Measurements from ENCODE around the gene BRD4. TPM values are rescaled to one million over a fixed set of nuclear protein-coding genes. Genes with fewer than 3 reads are reported as not detected.

The BRD4 gene
- total and polyA plus RNA-seq, 10 of the 15 experiments (the other 5 are each of a cell fraction or from before 2014, with no cell fraction given), result 5.3 to 84.4 (median 11.8) TPM

DNA sequence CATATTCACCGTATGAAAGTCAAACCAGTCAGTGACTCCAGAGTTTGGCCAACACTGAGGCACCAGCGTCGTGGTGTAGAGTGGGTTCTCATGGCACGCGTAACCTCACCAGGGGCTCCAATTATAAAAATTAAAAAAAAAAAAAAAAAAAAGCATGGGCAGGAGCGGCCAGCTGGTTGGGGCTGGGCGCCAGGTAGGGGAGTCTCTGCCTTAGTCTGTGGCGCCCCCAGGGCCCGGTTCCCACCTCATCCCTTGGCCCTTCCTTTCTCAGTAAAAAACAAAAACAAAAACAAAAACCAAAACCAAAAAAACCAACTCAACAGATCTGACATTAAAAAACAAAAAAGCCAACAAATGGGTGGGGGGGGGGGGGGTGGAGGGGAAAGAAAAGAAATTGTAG lies 95.5 kb downstream of the BRD4 start:
- Histone ChIP-seq H3K27me3 (replicated peaks in 1 of 2; ENCODE audit: control insufficient read depth in 2 of 2, insufficient read depth in 2 of 2, low read length in 1 of 2) (peaks cover 1 to 3% of the 10 kb centered on the region in 2 experiments; a peak in 3 of 4 replicates), H3K4me1 (ENCODE audit: control insufficient read depth, insufficient read depth, low read length) (peaks cover 3% of the 10 kb centered on the region; the same call in 1 of the 2 replicates), H3K4me2 (ENCODE audit: control insufficient read depth, insufficient read depth) (no peak overlapping the region), H3K9ac (ENCODE audit: control insufficient read depth, insufficient read depth, low read length) (no peak overlapping the region), H3K27ac (ENCODE audit: control insufficient read depth, insufficient read depth) (no peak overlapping the region), H3K79me2 (ENCODE audit: control insufficient read depth, insufficient read depth, low read length) (no peaks in the 10 kb centered on the region), H4K20me1 (ENCODE audit: control insufficient read depth, insufficient read depth) (no peaks in the 10 kb centered on the region), H2AFZ (ENCODE audit: control insufficient read depth, low read depth, low read length) (no peak overlapping the region), H3K36me3 (ENCODE audit: control insufficient read depth in 2 of 2, insufficient read depth in 2 of 2, low read length in 1 of 2) (peaks cover 12 to 34% of the 10 kb centered on the region in 2 experiments), H3K9me3 (replicated peaks; ENCODE audit: control insufficient read depth, insufficient read depth, low read length) (no peaks in the 10 kb centered on the region), H3K4me3 (no peak overlapping the region)
- CTCF ChIA-PET, result no interaction called here
- 98% methylated on average over 7 of the region's 9 CpGs for WGBS (ENCODE audit: insufficient coverage, insufficient replicate concordance, low lambda C conversion rate, missing lambda C conversion rate)
- BruUV-seq (replicated peaks), result no TSS peak
- intact Hi-C loops (cut with micrococcal nuclease; ENCODE audit: unreplicated experiment), result no loop called here
- POLR2A ChIA-PET, result no interaction called here
- SMC1A ChIA-PET (ENCODE audit: uncharacterized antibody, unreplicated experiment), result no interaction called here
- DNase-seq (ENCODE audit: low read depth, low spot score) (no peak), FAIRE-seq (no peak), ATAC-seq (no peak)
- in situ Hi-C loops (cut with MboI), result no loop called here
- TF ChIP-seq MEF2A (IDR thresholded peaks at IDR 0.05; ENCODE audit: insufficient read depth, low read depth, low read length) (no peak), EP300 (IDR thresholded peaks at IDR 0.05; ENCODE audit: borderline replicate concordance in 1 of 2, control insufficient read depth in 1 of 2, low read depth in 2 of 2, low read length in 2 of 2) (no peak), RFX5 (IDR thresholded peaks at IDR 0.05; ENCODE audit: low read depth, low read length) (no peak), POLR2AphosphoS2 (IDR thresholded peaks at IDR 0.05; ENCODE audit: low read depth, low read length) (no peak), MYB (IDR thresholded peaks at IDR 0.05; ENCODE audit: borderline replicate concordance, low read depth, low read length) (no peak), SUZ12 (IDR thresholded peaks at IDR 0.05; ENCODE audit: unreplicated experiment) (no peak), POU2F2 (IDR thresholded peaks at IDR 0.05; ENCODE audit: borderline replicate concordance, low read depth, low read length) (no peak), FOXK2 (IDR thresholded peaks at IDR 0.05) (no peak), SUPT20H (IDR thresholded peaks at IDR 0.05; ENCODE audit: borderline replicate concordance, control insufficient read depth, low read depth, low read length) (no peak), CREB1 (IDR thresholded peaks at IDR 0.05; ENCODE audit: low read depth) (no peak)
- TF ChIP-seq, protein P1, sequence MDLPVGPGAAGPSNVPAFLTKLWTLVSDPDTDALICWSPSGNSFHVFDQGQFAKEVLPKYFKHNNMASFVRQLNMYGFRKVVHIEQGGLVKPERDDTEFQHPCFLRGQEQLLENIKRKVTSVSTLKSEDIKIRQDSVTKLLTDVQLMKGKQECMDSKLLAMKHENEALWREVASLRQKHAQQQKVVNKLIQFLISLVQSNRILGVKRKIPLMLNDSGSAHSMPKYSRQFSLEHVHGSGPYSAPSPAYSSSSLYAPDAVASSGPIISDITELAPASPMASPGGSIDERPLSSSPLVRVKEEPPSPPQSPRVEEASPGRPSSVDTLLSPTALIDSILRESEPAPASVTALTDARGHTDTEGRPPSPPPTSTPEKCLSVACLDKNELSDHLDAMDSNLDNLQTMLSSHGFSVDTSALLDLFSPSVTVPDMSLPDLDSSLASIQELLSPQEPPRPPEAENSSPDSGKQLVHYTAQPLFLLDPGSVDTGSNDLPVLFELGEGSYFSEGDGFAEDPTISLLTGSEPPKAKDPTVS (IDR thresholded peaks at IDR 0.05; ENCODE audit: low read depth, low read length), result no peak
- TF ChIP-seq, protein P2, sequence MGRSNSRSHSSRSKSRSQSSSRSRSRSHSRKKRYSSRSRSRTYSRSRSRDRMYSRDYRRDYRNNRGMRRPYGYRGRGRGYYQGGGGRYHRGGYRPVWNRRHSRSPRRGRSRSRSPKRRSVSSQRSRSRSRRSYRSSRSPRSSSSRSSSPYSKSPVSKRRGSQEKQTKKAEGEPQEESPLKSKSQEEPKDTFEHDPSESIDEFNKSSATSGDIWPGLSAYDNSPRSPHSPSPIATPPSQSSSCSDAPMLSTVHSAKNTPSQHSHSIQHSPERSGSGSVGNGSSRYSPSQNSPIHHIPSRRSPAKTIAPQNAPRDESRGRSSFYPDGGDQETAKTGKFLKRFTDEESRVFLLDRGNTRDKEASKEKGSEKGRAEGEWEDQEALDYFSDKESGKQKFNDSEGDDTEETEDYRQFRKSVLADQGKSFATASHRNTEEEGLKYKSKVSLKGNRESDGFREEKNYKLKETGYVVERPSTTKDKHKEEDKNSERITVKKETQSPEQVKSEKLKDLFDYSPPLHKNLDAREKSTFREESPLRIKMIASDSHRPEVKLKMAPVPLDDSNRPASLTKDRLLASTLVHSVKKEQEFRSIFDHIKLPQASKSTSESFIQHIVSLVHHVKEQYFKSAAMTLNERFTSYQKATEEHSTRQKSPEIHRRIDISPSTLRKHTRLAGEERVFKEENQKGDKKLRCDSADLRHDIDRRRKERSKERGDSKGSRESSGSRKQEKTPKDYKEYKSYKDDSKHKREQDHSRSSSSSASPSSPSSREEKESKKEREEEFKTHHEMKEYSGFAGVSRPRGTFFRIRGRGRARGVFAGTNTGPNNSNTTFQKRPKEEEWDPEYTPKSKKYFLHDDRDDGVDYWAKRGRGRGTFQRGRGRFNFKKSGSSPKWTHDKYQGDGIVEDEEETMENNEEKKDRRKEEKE (IDR thresholded peaks at IDR 0.05), result no peak
- TF ChIP-seq, protein P3, sequence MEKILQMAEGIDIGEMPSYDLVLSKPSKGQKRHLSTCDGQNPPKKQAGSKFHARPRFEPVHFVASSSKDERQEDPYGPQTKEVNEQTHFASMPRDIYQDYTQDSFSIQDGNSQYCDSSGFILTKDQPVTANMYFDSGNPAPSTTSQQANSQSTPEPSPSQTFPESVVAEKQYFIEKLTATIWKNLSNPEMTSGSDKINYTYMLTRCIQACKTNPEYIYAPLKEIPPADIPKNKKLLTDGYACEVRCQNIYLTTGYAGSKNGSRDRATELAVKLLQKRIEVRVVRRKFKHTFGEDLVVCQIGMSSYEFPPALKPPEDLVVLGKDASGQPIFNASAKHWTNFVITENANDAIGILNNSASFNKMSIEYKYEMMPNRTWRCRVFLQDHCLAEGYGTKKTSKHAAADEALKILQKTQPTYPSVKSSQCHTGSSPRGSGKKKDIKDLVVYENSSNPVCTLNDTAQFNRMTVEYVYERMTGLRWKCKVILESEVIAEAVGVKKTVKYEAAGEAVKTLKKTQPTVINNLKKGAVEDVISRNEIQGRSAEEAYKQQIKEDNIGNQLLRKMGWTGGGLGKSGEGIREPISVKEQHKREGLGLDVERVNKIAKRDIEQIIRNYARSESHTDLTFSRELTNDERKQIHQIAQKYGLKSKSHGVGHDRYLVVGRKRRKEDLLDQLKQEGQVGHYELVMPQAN (conservative IDR thresholded peaks at IDR 0.05), result no peak
- TF ChIP-seq, protein P4, sequence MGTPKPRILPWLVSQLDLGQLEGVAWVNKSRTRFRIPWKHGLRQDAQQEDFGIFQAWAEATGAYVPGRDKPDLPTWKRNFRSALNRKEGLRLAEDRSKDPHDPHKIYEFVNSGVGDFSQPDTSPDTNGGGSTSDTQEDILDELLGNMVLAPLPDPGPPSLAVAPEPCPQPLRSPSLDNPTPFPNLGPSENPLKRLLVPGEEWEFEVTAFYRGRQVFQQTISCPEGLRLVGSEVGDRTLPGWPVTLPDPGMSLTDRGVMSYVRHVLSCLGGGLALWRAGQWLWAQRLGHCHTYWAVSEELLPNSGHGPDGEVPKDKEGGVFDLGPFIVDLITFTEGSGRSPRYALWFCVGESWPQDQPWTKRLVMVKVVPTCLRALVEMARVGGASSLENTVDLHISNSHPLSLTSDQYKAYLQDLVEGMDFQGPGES (IDR thresholded peaks at IDR 0.05), result no peak
- TF ChIP-seq, protein P5, sequence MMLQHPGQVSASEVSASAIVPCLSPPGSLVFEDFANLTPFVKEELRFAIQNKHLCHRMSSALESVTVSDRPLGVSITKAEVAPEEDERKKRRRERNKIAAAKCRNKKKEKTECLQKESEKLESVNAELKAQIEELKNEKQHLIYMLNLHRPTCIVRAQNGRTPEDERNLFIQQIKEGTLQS (IDR thresholded peaks at IDR 0.05; ENCODE audit: borderline replicate concordance, extremely low read depth, low read depth, low read length), result no peak
- RAD21 ChIA-PET (ENCODE audit: unreplicated experiment), result no interaction called here
